Thoracic aorta (tissue), 2 donors: ENCODE data around the gene ZNF425. TPM values are rescaled to one million over a fixed set of nuclear protein-coding genes. Genes with fewer than 3 reads are reported as not detected.

ENCODE experiments used
- ATAC-seq: fragments of 150-250 bp; one replicate; pipeline ENCODE4 v1.8.0; 2017; ENCODE audit warnings: low read depth; ENCODE audit not compliant: insufficient number of reproducible peaks, low FRiP score
- DNase-seq: peaks from one replicate; pipeline ENCODE4 v3.0.0-alpha.2; 2020; ENCODE audit warnings: low spot score
- H3K27ac ChIP-seq, 2 donors: fragments of 200-600 bp; sonication (generic); 1 replicate in 1 of 2; 2 replicates in 1 of 2; pipeline ENCODE4 v1.5.1; 2016; ENCODE audit warnings: mild to moderate bottlenecking in 2 of 2, moderate library complexity in 2 of 2
- H3K27me3 ChIP-seq: fragments of 200-600 bp; sonication (generic); replicated peaks from 2 replicates; pipeline ENCODE4 v1.6.0; 2016; ENCODE audit warnings: mild to moderate bottlenecking; ENCODE audit not compliant: insufficient read depth
- H3K36me3 ChIP-seq: fragments of 200-600 bp; sonication (generic); one replicate; pipeline ENCODE4 v1.5.1; 2016
- H3K4me1 ChIP-seq, 2 donors: fragments of 200-600 bp; sonication (generic); 1 replicate in 1 of 2; 2 replicates in 1 of 2; pipeline versions ENCODE4 v1.5.1 to v1.6.0; 2016; ENCODE audit warnings: low read depth in 2 of 2, mild to moderate bottlenecking in 1 of 2; ENCODE audit not compliant: control insufficient read depth in 1 of 2
- H3K4me3 ChIP-seq: fragments of 200-600 bp; sonication (generic); 2 replicates; pipeline ENCODE4 v1.5.1; 2016; ENCODE audit warnings: mild to moderate bottlenecking
- H3K9me3 ChIP-seq: fragments of 200-600 bp; sonication (generic); 2 replicates; pipeline ENCODE4 v1.5.1; 2016
- total RNA-seq, 2 donors: library from RNA; depleted of rRNA; stranded (reverse); fragments of >200 nt; gene quantifications; one replicate each; pipeline versions ENCODE4 v1.1.0 to v1.2.3, GENCODE V29; 2016
- TF ChIP-seq, protein P1 (sequence below): fragments of 200-600 bp; sonication (generic); IDR thresholded peaks from one replicate; pipeline ENCODE4 v1.5.1; 2019; ENCODE audit warnings: antibody characterized with exemption

Gene ZNF425
- total RNA-seq, 2 donors from 2014 or later: 3.1 to 3.4 TPM

DNA sequence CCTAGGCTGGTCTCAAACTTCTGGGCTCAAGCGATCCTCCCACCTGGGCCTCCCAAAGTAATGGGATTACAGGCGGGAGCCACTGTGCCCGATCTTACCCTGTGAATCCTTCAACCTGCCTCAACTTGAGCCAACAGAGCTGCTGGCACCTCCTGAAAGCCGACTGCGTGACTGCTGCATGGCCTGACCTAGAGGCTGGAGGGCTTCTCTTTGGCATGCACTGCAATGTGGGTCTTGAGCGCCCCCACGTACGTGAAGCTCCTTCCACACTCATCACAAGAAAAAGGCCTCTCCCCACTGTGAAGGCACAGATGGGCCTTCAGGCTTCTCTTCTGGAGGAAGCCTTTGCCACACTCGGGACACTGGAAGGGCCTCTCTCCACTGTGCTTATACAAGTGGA, 22.7 kb downstream of the ZNF425 start:
- TF ChIP-seq, protein P1, sequence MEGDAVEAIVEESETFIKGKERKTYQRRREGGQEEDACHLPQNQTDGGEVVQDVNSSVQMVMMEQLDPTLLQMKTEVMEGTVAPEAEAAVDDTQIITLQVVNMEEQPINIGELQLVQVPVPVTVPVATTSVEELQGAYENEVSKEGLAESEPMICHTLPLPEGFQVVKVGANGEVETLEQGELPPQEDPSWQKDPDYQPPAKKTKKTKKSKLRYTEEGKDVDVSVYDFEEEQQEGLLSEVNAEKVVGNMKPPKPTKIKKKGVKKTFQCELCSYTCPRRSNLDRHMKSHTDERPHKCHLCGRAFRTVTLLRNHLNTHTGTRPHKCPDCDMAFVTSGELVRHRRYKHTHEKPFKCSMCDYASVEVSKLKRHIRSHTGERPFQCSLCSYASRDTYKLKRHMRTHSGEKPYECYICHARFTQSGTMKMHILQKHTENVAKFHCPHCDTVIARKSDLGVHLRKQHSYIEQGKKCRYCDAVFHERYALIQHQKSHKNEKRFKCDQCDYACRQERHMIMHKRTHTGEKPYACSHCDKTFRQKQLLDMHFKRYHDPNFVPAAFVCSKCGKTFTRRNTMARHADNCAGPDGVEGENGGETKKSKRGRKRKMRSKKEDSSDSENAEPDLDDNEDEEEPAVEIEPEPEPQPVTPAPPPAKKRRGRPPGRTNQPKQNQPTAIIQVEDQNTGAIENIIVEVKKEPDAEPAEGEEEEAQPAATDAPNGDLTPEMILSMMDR: no peak
- Histone ChIP-seq H3K36me3 (peaks cover 9% of the 10 kb centered on the region), H3K27ac (no peak overlapping the region), H3K4me3 (no peak overlapping the region), H3K9me3 (no peaks in the 10 kb centered on the region), H3K4me1 (no peaks in the 10 kb centered on the region), H3K27me3 (no peaks in the 10 kb centered on the region)
- DNase-seq: no peak
- ATAC-seq: no peak

DNA sequence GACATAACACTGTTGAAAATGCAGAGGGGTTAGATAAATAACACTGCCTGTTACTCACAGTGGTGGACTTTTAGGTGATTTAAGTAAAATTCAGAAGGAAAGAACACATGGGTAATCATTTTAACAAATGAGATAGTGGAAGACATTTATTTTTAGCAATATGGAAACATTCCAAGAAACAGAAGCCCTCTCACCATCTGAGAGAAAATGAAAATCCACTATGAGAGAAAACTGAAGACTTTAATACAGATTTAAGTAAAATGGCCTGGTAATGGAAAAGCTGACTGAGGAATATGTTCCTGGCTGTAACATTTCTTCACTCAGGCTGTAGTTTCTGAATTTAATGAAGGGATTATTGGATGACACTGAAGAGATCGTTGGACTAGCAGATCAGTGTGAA, 23.5 kb downstream of the ZNF425 start:
- DNase-seq (no peak), ATAC-seq (no peak)
- TF ChIP-seq, protein P1: no peak
- no peak overlapping the region for H3K4me3 ChIP-seq
- peaks cover 9% of the 10 kb centered on the region for H3K36me3 ChIP-seq
- H3K4me1 ChIP-seq: no peaks in the 10 kb centered on the region
- no peaks in the 10 kb centered on the region for H3K9me3 ChIP-seq
- H3K27ac ChIP-seq: no peak overlapping the region
- no peaks in the 10 kb centered on the region for H3K27me3 ChIP-seq

DNA sequence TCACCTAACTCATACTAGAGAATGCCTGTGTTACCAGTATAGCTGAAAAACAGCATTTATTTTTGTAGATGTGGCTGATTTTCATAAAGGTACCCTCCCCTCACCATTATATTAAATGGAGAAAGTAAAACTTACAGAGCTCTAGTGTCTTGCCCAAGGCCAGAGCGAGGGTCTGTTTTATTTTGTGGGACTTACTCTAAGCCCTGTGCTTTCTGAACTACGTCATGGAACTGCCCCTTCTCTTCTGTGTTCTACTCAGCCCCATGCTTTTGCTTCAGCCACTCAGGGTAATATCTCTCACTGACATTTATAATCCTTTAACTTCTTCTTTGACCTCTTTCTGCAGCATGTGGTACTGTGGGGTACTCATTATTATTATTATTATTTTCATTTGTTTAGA, 25.3 kb downstream of the ZNF425 start:
- Histone ChIP-seq H3K4me3 (no peak overlapping the region), H3K4me1 (no peaks in the 10 kb centered on the region), H3K27me3 (no peaks in the 10 kb centered on the region), H3K9me3 (no peaks in the 10 kb centered on the region), H3K27ac (no peak overlapping the region), H3K36me3 (peaks cover 9% of the 10 kb centered on the region)
- TF ChIP-seq, protein P1: no peak
- ATAC-seq (no peak), DNase-seq (no peak)

DNA sequence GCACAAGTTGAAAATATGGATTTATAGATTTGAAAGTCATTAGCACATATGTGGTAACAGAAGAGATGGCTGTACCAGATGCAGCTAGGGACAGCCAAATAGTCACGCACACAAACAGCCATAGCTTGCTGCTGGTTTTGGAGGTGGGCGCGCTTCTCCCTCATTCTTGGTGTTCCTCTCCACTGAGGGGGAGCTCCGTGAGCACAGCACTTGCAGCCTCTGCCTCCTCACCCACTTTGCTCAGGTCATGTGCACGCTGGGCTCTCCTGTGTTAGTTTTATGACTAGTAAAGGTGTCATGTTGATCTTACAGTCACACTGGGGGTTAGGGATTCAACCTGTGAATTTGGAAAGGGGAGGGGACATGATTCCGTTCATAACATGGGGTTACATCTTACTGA, 27.1 kb downstream of the ZNF425 start:
- DNase-seq (no peak), ATAC-seq (no peak)
- H3K36me3 ChIP-seq: peaks cover 9% of the 10 kb centered on the region
- no peak overlapping the region for H3K27ac ChIP-seq
- no peaks in the 10 kb centered on the region for H3K27me3 ChIP-seq
- H3K4me3 ChIP-seq: no peak overlapping the region
- TF ChIP-seq, protein P1: no peak
- no peaks in the 10 kb centered on the region for H3K9me3 ChIP-seq
- no peaks in the 10 kb centered on the region for H3K4me1 ChIP-seq

DNA sequence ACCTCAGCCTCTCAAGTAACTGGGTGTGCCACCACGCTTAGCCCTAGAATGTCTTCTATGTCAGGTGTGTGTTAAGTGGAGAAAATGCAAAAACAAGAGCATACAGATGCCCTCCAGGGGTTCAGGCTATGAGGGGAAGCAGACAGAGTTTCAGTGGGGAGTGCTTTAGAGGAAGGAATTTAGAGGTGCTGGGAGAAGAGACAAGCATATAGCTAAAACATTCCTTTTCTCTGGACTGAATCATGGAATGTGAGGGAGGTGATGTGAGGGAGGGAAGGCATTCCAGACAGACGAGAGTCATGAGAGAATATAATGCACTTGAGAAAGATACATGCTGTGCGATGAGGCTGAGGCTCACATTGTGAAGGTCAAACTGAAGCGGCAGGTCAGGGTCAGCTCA, 29.0 kb downstream of the ZNF425 start:
- Histone ChIP-seq H3K4me1 (no peaks in the 10 kb centered on the region), H3K27me3 (no peaks in the 10 kb centered on the region), H3K9me3 (no peaks in the 10 kb centered on the region), H3K27ac (no peak overlapping the region), H3K4me3 (no peak overlapping the region), H3K36me3 (no peaks in the 10 kb centered on the region)
- ATAC-seq: no peak
- TF ChIP-seq, protein P1: no peak
- DNase-seq: no peak
